ENCODE data around the gene PPM1F.

DNA sequence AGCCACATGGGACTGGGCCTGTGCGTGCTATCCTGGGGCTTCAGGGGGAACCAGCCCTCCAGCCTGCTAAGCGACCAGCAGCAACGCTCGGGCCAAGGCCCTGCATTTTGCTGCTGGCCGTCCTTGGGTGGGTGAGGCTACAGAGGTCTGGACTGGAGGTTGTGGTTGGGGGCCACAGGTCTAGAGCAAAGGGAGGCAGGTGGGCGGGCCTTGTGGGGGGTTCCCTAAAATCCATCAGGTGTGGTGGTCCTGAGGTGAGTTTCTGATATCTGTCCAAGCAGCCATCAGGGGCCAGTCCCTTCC, 34.7 kb downstream of the PPM1F start:
- TF ChIP-seq, protein P1, sequence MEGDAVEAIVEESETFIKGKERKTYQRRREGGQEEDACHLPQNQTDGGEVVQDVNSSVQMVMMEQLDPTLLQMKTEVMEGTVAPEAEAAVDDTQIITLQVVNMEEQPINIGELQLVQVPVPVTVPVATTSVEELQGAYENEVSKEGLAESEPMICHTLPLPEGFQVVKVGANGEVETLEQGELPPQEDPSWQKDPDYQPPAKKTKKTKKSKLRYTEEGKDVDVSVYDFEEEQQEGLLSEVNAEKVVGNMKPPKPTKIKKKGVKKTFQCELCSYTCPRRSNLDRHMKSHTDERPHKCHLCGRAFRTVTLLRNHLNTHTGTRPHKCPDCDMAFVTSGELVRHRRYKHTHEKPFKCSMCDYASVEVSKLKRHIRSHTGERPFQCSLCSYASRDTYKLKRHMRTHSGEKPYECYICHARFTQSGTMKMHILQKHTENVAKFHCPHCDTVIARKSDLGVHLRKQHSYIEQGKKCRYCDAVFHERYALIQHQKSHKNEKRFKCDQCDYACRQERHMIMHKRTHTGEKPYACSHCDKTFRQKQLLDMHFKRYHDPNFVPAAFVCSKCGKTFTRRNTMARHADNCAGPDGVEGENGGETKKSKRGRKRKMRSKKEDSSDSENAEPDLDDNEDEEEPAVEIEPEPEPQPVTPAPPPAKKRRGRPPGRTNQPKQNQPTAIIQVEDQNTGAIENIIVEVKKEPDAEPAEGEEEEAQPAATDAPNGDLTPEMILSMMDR (IDR thresholded peaks at IDR 0.05) = no peak
- TF ChIP-seq POLR2AphosphoS5 (IDR thresholded peaks at IDR 0.05) (no peak), POLR2A (IDR thresholded peaks at IDR 0.05) (no peak), EP300 (IDR thresholded peaks at IDR 0.05) (no peak)
